Measurements from ENCODE around the gene BANF2.

- TF ChIP-seq EP300 (conservative IDR thresholded peaks at IDR 0.05; ENCODE audit: poor library complexity, severe bottlenecking) (no peak), CTCF (IDR thresholded peaks at IDR 0.05; ENCODE audit: poor library complexity, severe bottlenecking) (no peak), RAD21 (conservative IDR thresholded peaks at IDR 0.05) (no peak)
Observed at GRCh38 chr20:17733767-17734304, 34.1 kb downstream of the BANF2 start.

All from neural cell (in vitro differentiated cells).